HEK293 (cell line): ENCODE measurements around the gene PIP5K1C.
A peak's percentile ranks its signal among the peaks of the same experiment; 100 is the strongest.

Source experiments
- CTCF ChIA-PET: fragments of 350-600 bp; formaldehyde crosslinking; extraction: SDS; loops from one replicate; lab custom pipeline; 2021; ENCODE audit warnings: antibody characterized with exemption; lab: Yijun Ruan, JAX
- POLR2A ChIA-PET: fragments of 300-600 bp; formaldehyde crosslinking; extraction: SDS; loops from one replicate; lab custom pipeline; 2020; ENCODE audit warnings: antibody characterized with exemption, inconsistent platforms; lab: Yijun Ruan, JAX
- H3K27ac ChIP-seq: fragments of 200-500 bp; sonication (Bioruptor generic); 2 replicates; pipeline ENCODE4 v1.5.1; 2014; ENCODE audit warnings: low read depth, low read length, control low read depth, inconsistent platforms; ENCODE audit errors: extremely low read depth
- H3K36me3 ChIP-seq, 2 experiments: fragments of 200-500 bp in 1 of 2; sonication (Bioruptor generic) in 1 of 2; 1 replicate in 1 of 2; 2 replicates in 1 of 2; pipeline ENCODE4 v1.5.1; 2014 to 2017; ENCODE audit warnings: inconsistent platforms in 2 of 2, low read length in 2 of 2; ENCODE audit not compliant: control insufficient read depth in 2 of 2, insufficient read depth in 1 of 2
- H3K4me1 ChIP-seq: fragments of 200-500 bp; sonication (Bioruptor generic); 2 replicates; pipeline ENCODE4 v1.5.1; 2014; ENCODE audit warnings: mild to moderate bottlenecking, low read length, inconsistent platforms; ENCODE audit not compliant: control insufficient read depth, insufficient read depth
- H3K4me3 ChIP-seq: 2 replicates; pipeline ENCODE4 v1.5.1; 2011; ENCODE audit warnings: low read depth, mild to moderate bottlenecking, control low read depth, low read length, moderate library complexity
- H3K9me3 ChIP-seq: fragments of 200-500 bp; sonication (Bioruptor generic); 2 replicates; pipeline ENCODE4 v1.5.1; 2014; ENCODE audit warnings: low read depth, low read length, inconsistent platforms; ENCODE audit not compliant: control insufficient read depth, insufficient read depth
- GLIS1 ChIP-seq: fragments of 450-650 bp; formaldehyde crosslinking; IDR thresholded peaks from 2 replicates; pipeline ENCODE4 v1.5.1; 2016; ENCODE audit warnings: missing biosample characterization, missing genetic modification characterization
- HOXC10 ChIP-seq: sonication (generic); formaldehyde crosslinking; IDR thresholded peaks from 2 replicates; pipeline ENCODE4 v1.8.1; 2023; ENCODE audit warnings: mild to moderate bottlenecking, missing genetic modification reagents
- IKZF3 ChIP-seq: fragments of 450-650 bp; IDR thresholded peaks from 2 replicates; pipeline ENCODE4 v1.5.0; 2018; ENCODE audit warnings: missing biosample characterization, mild to moderate bottlenecking, missing genetic modification characterization, moderate library complexity
- SP2 ChIP-seq: fragments of 450-650 bp; formaldehyde crosslinking; IDR thresholded peaks from 2 replicates; pipeline ENCODE4 v1.5.1; 2016; ENCODE audit warnings: missing biosample characterization, missing genetic modification characterization
- SP3 ChIP-seq: fragments of 450-650 bp; formaldehyde crosslinking; IDR thresholded peaks from 2 replicates; pipeline ENCODE4 v1.5.1; 2016; ENCODE audit warnings: missing biosample characterization, missing genetic modification characterization
- SP7 ChIP-seq: fragments of 450-650 bp; formaldehyde crosslinking; IDR thresholded peaks from 2 replicates; pipeline ENCODE4 v1.5.1; 2016; ENCODE audit warnings: missing biosample characterization, missing genetic modification characterization
- TRIM28 ChIP-seq: IDR thresholded peaks from 2 replicates; pipeline ENCODE4 v1.6.1; 2011; ENCODE audit warnings: low read length, control low read depth, borderline replicate concordance
- ZIC2 ChIP-seq: fragments of 450-650 bp; formaldehyde crosslinking; IDR thresholded peaks from 2 replicates; pipeline ENCODE4 v1.5.1; 2016; ENCODE audit warnings: missing biosample characterization, missing genetic modification characterization
- ZNF341 ChIP-seq: fragments of 450-650 bp; formaldehyde crosslinking; IDR thresholded peaks from 2 replicates; pipeline ENCODE4; 2016; ENCODE audit warnings: low read depth, missing biosample characterization, missing genetic modification characterization
- ZNF433 ChIP-seq: fragments of 450-650 bp; formaldehyde crosslinking; IDR thresholded peaks from 2 replicates; pipeline ENCODE4 v1.5.1; 2016; ENCODE audit warnings: missing biosample characterization, missing genetic modification characterization, low read depth
- ZNF670 ChIP-seq: fragments of 450-650 bp; formaldehyde crosslinking; IDR thresholded peaks from 2 replicates; pipeline ENCODE4 v1.5.1; 2016; ENCODE audit warnings: missing biosample characterization, missing genetic modification characterization, low read depth
- TF ChIP-seq, protein P1 (sequence below): fragments of 450-650 bp; formaldehyde crosslinking; IDR thresholded peaks from 2 replicates; pipeline ENCODE4 v1.5.1; 2017; ENCODE audit warnings: missing biosample characterization, missing genetic modification characterization
- TF ChIP-seq, protein P2 (sequence below): fragments of 450-650 bp; formaldehyde crosslinking; IDR thresholded peaks from 2 replicates; pipeline ENCODE4 v1.5.1; 2017; ENCODE audit warnings: missing biosample characterization, missing genetic modification characterization
- TF ChIP-seq, protein P3 (sequence below): fragments of 450-650 bp; formaldehyde crosslinking; IDR thresholded peaks from 2 replicates; pipeline ENCODE4 v1.5.1; 2016; ENCODE audit warnings: missing biosample characterization, missing genetic modification characterization
- TF ChIP-seq, protein P4 (sequence below): fragments of 450-650 bp; formaldehyde crosslinking; IDR thresholded peaks from 2 replicates; pipeline ENCODE4 v1.5.1; 2016; ENCODE audit warnings: missing biosample characterization, missing genetic modification characterization
- TF ChIP-seq, protein P5 (sequence below): fragments of 450-650 bp; formaldehyde crosslinking; IDR thresholded peaks from 2 replicates; pipeline ENCODE4 v1.5.1; 2016; ENCODE audit warnings: missing biosample characterization, missing genetic modification characterization

PIP5K1C gene

DNA sequence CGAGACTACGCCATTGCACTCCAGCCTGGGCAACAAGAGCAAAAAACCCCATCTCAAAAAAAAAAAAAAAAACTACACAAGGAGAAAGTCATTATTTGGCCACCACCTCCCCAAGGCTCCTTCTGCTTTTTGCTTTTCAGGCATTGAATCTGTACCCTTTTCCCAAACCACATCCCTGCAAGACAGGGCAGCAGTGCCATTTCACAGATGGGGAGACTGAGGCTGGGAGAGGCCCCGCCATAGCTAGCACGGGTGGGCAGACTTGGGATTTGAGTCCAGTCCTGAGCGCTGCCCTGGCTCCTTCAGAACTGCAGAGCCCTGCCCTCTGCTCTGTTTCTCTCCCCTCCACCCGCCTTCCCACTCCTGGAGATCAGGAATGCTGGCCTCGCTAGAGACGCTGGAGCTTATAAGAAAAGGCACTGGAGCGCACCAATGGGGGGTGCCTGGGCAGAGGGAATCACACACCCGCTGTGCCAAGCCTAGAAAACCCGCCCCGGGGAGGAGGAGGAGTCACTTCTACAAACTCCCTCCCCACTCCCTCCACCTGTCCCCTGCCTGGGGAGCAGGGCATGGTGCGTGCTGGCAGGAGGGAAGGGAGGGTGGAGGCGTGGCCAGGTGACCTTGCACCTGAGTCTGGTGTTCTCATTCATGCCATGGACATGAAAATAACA, 25.5 kb upstream of the PIP5K1C start:
- POLR2A ChIA-PET, result no interaction called here
- H3K4me1 ChIP-seq, result no peaks in the 10 kb centered on the region
- CTCF ChIA-PET, result interaction anchor here (0.6 to 1.0 kb wide), 2 partner anchors 296 to 905 kb away, joined by 3 read pairs; no protein-coding TSS in a partner anchor
- no peak overlapping the region for H3K4me3 ChIP-seq
- H3K36me3 ChIP-seq, result no peaks in the 10 kb centered on the region
- TF ChIP-seq, protein P1, sequence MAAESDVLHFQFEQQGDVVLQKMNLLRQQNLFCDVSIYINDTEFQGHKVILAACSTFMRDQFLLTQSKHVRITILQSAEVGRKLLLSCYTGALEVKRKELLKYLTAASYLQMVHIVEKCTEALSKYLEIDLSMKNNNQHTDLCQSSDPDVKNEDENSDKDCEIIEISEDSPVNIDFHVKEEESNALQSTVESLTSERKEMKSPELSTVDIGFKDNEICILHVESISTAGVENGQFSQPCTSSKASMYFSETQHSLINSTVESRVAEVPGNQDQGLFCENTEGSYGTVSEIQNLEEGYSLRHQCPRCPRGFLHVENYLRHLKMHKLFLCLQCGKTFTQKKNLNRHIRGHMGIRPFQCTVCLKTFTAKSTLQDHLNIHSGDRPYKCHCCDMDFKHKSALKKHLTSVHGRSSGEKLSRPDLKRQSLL (tag by site-specific recombination), result peak; percentile 66; the same call in 1 of the 2 replicates
- TF ChIP-seq HOXC10 (CRISPR knock-in tag), result no peak
- TF ChIP-seq IKZF3 (tag by site-specific recombination), result 0 out of 2 replicates have a peak, but pooled peaks have one; percentile 17
- no peak for TF ChIP-seq ZNF433 (tag by site-specific recombination)
- TF ChIP-seq ZNF341, result peak; percentile 59
- TF ChIP-seq, protein P2, sequence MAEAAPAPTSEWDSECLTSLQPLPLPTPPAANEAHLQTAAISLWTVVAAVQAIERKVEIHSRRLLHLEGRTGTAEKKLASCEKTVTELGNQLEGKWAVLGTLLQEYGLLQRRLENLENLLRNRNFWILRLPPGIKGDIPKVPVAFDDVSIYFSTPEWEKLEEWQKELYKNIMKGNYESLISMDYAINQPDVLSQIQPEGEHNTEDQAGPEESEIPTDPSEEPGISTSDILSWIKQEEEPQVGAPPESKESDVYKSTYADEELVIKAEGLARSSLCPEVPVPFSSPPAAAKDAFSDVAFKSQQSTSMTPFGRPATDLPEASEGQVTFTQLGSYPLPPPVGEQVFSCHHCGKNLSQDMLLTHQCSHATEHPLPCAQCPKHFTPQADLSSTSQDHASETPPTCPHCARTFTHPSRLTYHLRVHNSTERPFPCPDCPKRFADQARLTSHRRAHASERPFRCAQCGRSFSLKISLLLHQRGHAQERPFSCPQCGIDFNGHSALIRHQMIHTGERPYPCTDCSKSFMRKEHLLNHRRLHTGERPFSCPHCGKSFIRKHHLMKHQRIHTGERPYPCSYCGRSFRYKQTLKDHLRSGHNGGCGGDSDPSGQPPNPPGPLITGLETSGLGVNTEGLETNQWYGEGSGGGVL (tag by site-specific recombination), result peak; percentile 50
- TF ChIP-seq, protein P3, sequence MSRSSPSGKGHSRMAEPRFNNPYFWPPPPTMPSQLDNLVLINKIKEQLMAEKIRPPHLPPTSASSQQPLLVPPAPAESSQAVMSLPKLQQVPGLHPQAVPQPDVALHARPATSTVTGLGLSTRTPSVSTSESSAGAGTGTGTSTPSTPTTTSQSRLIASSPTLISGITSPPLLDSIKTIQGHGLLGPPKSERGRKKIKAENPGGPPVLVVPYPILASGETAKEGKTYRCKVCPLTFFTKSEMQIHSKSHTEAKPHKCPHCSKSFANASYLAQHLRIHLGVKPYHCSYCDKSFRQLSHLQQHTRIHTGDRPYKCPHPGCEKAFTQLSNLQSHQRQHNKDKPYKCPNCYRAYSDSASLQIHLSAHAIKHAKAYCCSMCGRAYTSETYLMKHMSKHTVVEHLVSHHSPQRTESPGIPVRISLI (tag by site-specific recombination), result no peak
- no peak for TF ChIP-seq ZNF670 (tag by site-specific recombination)
- 0 out of 2 replicates have a peak, but pooled peaks have one; percentile 15 for TF ChIP-seq SP3 (tag by site-specific recombination)
- TF ChIP-seq SP7 (tag by site-specific recombination), result peak; percentile 17; the same call in 1 of the 2 replicates
- no peak for TF ChIP-seq TRIM28
- TF ChIP-seq SP2 (tag by site-specific recombination), result peak; percentile 40
- TF ChIP-seq GLIS1 (tag by site-specific recombination), result peak; percentile 19; the same call in 1 of the 2 replicates
- TF ChIP-seq, protein P4, sequence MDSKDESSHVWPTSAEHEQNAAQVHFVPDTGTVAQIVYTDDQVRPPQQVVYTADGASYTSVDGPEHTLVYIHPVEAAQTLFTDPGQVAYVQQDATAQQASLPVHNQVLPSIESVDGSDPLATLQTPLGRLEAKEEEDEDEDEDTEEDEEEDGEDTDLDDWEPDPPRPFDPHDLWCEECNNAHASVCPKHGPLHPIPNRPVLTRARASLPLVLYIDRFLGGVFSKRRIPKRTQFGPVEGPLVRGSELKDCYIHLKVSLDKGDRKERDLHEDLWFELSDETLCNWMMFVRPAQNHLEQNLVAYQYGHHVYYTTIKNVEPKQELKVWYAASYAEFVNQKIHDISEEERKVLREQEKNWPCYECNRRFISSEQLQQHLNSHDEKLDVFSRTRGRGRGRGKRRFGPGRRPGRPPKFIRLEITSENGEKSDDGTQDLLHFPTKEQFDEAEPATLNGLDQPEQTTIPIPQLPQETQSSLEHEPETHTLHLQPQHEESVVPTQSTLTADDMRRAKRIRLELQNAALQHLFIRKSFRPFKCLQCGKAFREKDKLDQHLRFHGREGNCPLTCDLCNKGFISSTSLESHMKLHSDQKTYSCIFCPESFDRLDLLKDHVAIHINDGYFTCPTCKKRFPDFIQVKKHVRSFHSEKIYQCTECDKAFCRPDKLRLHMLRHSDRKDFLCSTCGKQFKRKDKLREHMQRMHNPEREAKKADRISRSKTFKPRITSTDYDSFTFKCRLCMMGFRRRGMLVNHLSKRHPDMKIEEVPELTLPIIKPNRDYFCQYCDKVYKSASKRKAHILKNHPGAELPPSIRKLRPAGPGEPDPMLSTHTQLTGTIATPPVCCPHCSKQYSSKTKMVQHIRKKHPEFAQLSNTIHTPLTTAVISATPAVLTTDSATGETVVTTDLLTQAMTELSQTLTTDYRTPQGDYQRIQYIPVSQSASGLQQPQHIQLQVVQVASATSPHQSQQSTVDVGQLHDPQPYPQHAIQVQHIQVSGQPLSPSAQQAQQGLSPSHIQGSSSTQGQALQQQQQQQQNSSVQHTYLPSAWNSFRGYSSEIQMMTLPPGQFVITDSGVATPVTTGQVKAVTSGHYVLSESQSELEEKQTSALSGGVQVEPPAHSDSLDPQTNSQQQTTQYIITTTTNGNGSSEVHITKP (tag by site-specific recombination), result peak; percentile 40; the same call in 1 of the 2 replicates
- peak; percentile 87 for TF ChIP-seq ZIC2 (tag by site-specific recombination)
- TF ChIP-seq, protein P5, sequence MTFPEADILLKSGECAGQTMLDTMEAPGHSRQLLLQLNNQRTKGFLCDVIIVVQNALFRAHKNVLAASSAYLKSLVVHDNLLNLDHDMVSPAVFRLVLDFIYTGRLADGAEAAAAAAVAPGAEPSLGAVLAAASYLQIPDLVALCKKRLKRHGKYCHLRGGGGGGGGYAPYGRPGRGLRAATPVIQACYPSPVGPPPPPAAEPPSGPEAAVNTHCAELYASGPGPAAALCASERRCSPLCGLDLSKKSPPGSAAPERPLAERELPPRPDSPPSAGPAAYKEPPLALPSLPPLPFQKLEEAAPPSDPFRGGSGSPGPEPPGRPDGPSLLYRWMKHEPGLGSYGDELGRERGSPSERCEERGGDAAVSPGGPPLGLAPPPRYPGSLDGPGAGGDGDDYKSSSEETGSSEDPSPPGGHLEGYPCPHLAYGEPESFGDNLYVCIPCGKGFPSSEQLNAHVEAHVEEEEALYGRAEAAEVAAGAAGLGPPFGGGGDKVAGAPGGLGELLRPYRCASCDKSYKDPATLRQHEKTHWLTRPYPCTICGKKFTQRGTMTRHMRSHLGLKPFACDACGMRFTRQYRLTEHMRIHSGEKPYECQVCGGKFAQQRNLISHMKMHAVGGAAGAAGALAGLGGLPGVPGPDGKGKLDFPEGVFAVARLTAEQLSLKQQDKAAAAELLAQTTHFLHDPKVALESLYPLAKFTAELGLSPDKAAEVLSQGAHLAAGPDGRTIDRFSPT (tag by site-specific recombination), result no peak
- H3K27ac ChIP-seq, result no peak overlapping the region
- H3K9me3 ChIP-seq, result no peaks in the 10 kb centered on the region
